ENCODE results near the gene LILRA1.
"Not testable (repeated sequence)": the region's sequence is repeated elsewhere in the genome, so short reads cannot be mapped to it uniquely, and the experiment has no call there.

LILRA1 gene

GRCh38 chr19:54633401-54633800 lies 40.0 kb downstream of the LILRA1 start:
- Histone ChIP-seq H3K4ac (ENCODE audit: low read depth, low read length) (no peak overlapping the region), H2BK120ac (ENCODE audit: low read depth, low read length) (no peak overlapping the region), H3K4me3 (ENCODE audit: low read length) (no peak overlapping the region), H3K18ac (ENCODE audit: low read length) (no peak overlapping the region), H3K23ac (ENCODE audit: low read length) (no peak overlapping the region), H3K4me2 (ENCODE audit: low read length) (no peak overlapping the region), H3K56ac (ENCODE audit: low read length) (no peak overlapping the region), H3K36me3 (ENCODE audit: control insufficient read depth, insufficient read depth, low read length) (no peaks in the 10 kb centered on the region), H3K4me1 (ENCODE audit: control insufficient read depth, low read depth, low read length) (no peaks in the 10 kb centered on the region), H2BK5ac (ENCODE audit: low read length) (no peak overlapping the region), H3K27me3 (ENCODE audit: insufficient read depth, low read length, poor library complexity) (no peaks in the 10 kb centered on the region), H4K5ac (ENCODE audit: low read length) (no peak overlapping the region), H2BK15ac (replicated peaks; ENCODE audit: low read depth) (no peak overlapping the region), H3K9ac (ENCODE audit: low read length) (no peak overlapping the region), H3K79me2 (ENCODE audit: control insufficient read depth, insufficient read depth, low read length) (no peaks in the 10 kb centered on the region), H2AK5ac (ENCODE audit: low read length) (no peak overlapping the region), H4K8ac (ENCODE audit: low read depth, low read length) (no peak overlapping the region), H3K27ac (ENCODE audit: low read depth, low read length) (no peak overlapping the region), H3K79me1 (ENCODE audit: low read length) (no peaks in the 10 kb centered on the region)
- WGBS (ENCODE audit: extremely low coverage, insufficient coverage, low lambda C conversion rate) = no CpG with 5 or more reads among the region's 7 CpGs
- no peak for DNase-seq

DNA sequence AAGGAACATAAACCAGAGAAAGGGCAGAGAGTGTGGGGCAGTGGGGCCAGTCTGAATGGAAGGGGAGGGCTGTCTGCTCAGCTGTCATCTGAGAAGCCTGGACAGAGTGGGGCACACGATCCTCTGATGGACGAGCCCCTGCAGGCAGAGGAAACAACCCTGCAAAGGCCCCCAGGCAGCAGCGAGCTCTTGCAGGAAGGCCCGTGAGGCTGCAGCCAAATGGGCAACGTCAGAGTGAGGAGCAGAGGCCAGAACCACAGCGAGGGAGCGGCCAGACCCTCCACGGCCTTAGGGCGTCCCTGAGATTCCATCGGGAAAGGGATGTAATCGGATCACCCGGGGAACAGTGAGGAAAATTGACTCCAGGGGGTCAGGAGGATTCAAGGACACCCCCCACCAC lies 42.6 kb downstream of the LILRA1 start:
- H3K23ac ChIP-seq (ENCODE audit: low read length); H3K36me3 ChIP-seq (ENCODE audit: control insufficient read depth, insufficient read depth, low read length); H3K56ac ChIP-seq (ENCODE audit: low read length); H3K79me1 ChIP-seq (ENCODE audit: low read length); H2BK120ac ChIP-seq (ENCODE audit: low read depth, low read length); H3K18ac ChIP-seq (ENCODE audit: low read length); H3K9ac ChIP-seq (ENCODE audit: low read length); DNase-seq; H3K4ac ChIP-seq (ENCODE audit: low read depth, low read length); H3K4me1 ChIP-seq (ENCODE audit: control insufficient read depth, low read depth, low read length); H2BK15ac ChIP-seq (replicated peaks; ENCODE audit: low read depth); H4K8ac ChIP-seq (ENCODE audit: low read depth, low read length); H3K79me2 ChIP-seq (ENCODE audit: control insufficient read depth, insufficient read depth, low read length); H3K4me3 ChIP-seq (ENCODE audit: low read length); H2AK5ac ChIP-seq (ENCODE audit: low read length); H3K27ac ChIP-seq (ENCODE audit: low read depth, low read length); H3K4me2 ChIP-seq (ENCODE audit: low read length); H3K27me3 ChIP-seq (ENCODE audit: insufficient read depth, low read length, poor library complexity); H2BK5ac ChIP-seq (ENCODE audit: low read length); H4K5ac ChIP-seq (ENCODE audit: low read length): not testable (repeated sequence)
- no CpG with 5 or more reads among the region's 12 CpGs for WGBS (ENCODE audit: extremely low coverage, insufficient coverage, low lambda C conversion rate)

DNA sequence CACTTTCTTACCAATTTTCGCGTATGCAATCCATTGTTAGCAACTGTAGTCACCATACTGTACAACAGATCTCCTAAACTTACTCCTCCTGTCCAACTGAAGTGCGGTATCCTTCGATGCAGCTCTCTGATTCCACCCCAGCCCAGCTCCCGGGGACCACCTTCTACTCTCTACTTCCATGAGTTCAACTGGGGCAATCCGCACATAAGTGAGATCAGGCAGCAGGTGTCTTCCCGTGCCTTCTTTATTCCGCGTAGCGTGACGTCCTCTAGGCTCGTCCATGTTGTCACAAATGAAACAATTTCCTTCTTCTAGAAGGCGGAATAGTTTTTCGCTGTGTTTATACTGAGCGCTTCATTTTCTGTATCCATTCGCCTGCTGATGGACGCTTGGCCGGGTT lies 45.3 kb downstream of the LILRA1 start:
- no peak overlapping the region for H3K27ac ChIP-seq (ENCODE audit: low read depth, low read length)
- no peak for DNase-seq
- H3K23ac ChIP-seq (ENCODE audit: low read length) = no peak overlapping the region
- H3K56ac ChIP-seq (ENCODE audit: low read length) = no peak overlapping the region
- WGBS (ENCODE audit: extremely low coverage, insufficient coverage, low lambda C conversion rate) = no CpG with 5 or more reads among the region's 18 CpGs
- H3K4me1 ChIP-seq (ENCODE audit: control insufficient read depth, low read depth, low read length) = no peaks in the 10 kb centered on the region
- H3K4me2 ChIP-seq (ENCODE audit: low read length) = no peak overlapping the region
- H3K4ac ChIP-seq (ENCODE audit: low read depth, low read length) = no peak overlapping the region
- H3K79me2 ChIP-seq (ENCODE audit: control insufficient read depth, insufficient read depth, low read length) = no peaks in the 10 kb centered on the region
- no peak overlapping the region for H4K5ac ChIP-seq (ENCODE audit: low read length)
- H3K4me3 ChIP-seq (ENCODE audit: low read length) = no peak overlapping the region
- H4K8ac ChIP-seq (ENCODE audit: low read depth, low read length) = no peak overlapping the region
- no peak overlapping the region for H2AK5ac ChIP-seq (ENCODE audit: low read length)
- H2BK15ac ChIP-seq (replicated peaks; ENCODE audit: low read depth) = no peak overlapping the region
- H2BK120ac ChIP-seq (ENCODE audit: low read depth, low read length) = no peak overlapping the region
- H3K27me3 ChIP-seq (ENCODE audit: insufficient read depth, low read length, poor library complexity) = peaks cover 2% of the 10 kb centered on the region
- no peak overlapping the region for H2BK5ac ChIP-seq (ENCODE audit: low read length)
- H3K18ac ChIP-seq (ENCODE audit: low read length) = no peak overlapping the region
- H3K79me1 ChIP-seq (ENCODE audit: low read length) = no peaks in the 10 kb centered on the region
- no peak overlapping the region for H3K9ac ChIP-seq (ENCODE audit: low read length)
- no peaks in the 10 kb centered on the region for H3K36me3 ChIP-seq (ENCODE audit: control insufficient read depth, insufficient read depth, low read length)

DNA sequence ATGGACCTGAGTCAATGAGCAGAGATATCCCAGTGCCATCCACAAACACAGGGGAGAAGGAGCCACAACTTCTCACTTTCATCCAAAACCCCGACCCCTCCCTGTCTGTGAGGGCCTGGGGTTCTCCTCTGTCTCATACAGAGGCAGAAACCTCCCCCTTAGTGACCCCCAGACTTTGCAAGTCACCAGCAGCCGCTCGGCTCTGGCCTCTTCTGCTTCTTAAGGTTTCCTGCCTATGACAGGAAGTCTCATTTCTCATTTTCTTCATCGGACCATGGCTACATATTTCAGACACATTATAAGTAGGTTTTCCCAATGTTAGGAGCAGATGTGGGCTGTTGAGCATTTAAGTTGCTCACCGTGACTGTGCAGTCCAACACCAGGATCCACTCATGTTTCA lies 49.5 kb downstream of the LILRA1 start:
- not testable (repeated sequence) for H3K56ac ChIP-seq (ENCODE audit: low read length); H2AK5ac ChIP-seq (ENCODE audit: low read length); H3K4ac ChIP-seq (ENCODE audit: low read depth, low read length); H2BK5ac ChIP-seq (ENCODE audit: low read length); H3K18ac ChIP-seq (ENCODE audit: low read length); H2BK15ac ChIP-seq (replicated peaks; ENCODE audit: low read depth); H3K36me3 ChIP-seq (ENCODE audit: control insufficient read depth, insufficient read depth, low read length); H3K4me2 ChIP-seq (ENCODE audit: low read length); H3K4me3 ChIP-seq (ENCODE audit: low read length); DNase-seq; H4K8ac ChIP-seq (ENCODE audit: low read depth, low read length); H3K9ac ChIP-seq (ENCODE audit: low read length); H3K79me2 ChIP-seq (ENCODE audit: control insufficient read depth, insufficient read depth, low read length); H3K23ac ChIP-seq (ENCODE audit: low read length); H3K4me1 ChIP-seq (ENCODE audit: control insufficient read depth, low read depth, low read length); H4K5ac ChIP-seq (ENCODE audit: low read length); H3K27ac ChIP-seq (ENCODE audit: low read depth, low read length); H2BK120ac ChIP-seq (ENCODE audit: low read depth, low read length); H3K27me3 ChIP-seq (ENCODE audit: insufficient read depth, low read length, poor library complexity); H3K79me1 ChIP-seq (ENCODE audit: low read length)
- WGBS (ENCODE audit: extremely low coverage, insufficient coverage, low lambda C conversion rate) = no CpG with 5 or more reads among the region's 5 CpGs

DNA sequence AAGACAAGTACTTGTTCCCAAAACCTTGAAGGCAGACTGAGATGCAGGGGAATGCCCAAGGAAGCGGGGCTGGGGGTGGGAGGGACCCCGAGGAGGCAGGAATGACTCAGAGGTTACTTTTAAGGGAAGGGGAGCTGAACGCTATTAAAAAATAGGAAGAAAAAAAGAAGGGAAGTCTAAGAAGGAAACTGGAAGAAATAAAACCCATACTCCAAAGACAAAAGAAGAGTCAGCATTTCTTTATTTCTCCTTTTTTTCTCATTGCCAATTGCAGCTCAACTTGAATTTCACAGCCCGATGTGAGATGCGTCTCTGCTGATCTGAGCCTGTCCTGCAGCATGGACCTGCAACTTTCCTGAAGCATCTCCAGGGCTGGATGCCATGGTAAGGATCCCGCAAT lies 50.2 kb downstream of the LILRA1 start:
- no CpG with 5 or more reads among the region's 6 CpGs for WGBS (ENCODE audit: extremely low coverage, insufficient coverage, low lambda C conversion rate)
- not testable (repeated sequence) for H3K4me1 ChIP-seq (ENCODE audit: control insufficient read depth, low read depth, low read length); H3K27me3 ChIP-seq (ENCODE audit: insufficient read depth, low read length, poor library complexity); H3K79me2 ChIP-seq (ENCODE audit: control insufficient read depth, insufficient read depth, low read length); H3K4me3 ChIP-seq (ENCODE audit: low read length); H4K8ac ChIP-seq (ENCODE audit: low read depth, low read length); H3K4me2 ChIP-seq (ENCODE audit: low read length); H2BK120ac ChIP-seq (ENCODE audit: low read depth, low read length); H3K23ac ChIP-seq (ENCODE audit: low read length); H3K9ac ChIP-seq (ENCODE audit: low read length); H3K27ac ChIP-seq (ENCODE audit: low read depth, low read length); H4K5ac ChIP-seq (ENCODE audit: low read length); H3K79me1 ChIP-seq (ENCODE audit: low read length); H2AK5ac ChIP-seq (ENCODE audit: low read length); H3K18ac ChIP-seq (ENCODE audit: low read length); H3K36me3 ChIP-seq (ENCODE audit: control insufficient read depth, insufficient read depth, low read length); H2BK15ac ChIP-seq (replicated peaks; ENCODE audit: low read depth); H3K4ac ChIP-seq (ENCODE audit: low read depth, low read length); DNase-seq; H2BK5ac ChIP-seq (ENCODE audit: low read length); H3K56ac ChIP-seq (ENCODE audit: low read length)

GRCh38 chr19:54644056-54644455 lies 50.6 kb downstream of the LILRA1 start:
- Histone ChIP-seq H3K79me2 (ENCODE audit: control insufficient read depth, insufficient read depth, low read length) (no peaks in the 10 kb centered on the region), H3K18ac (ENCODE audit: low read length) (no peak overlapping the region), H3K56ac (ENCODE audit: low read length) (no peak overlapping the region), H4K5ac (ENCODE audit: low read length) (no peak overlapping the region), H3K27me3 (ENCODE audit: insufficient read depth, low read length, poor library complexity) (no peaks in the 10 kb centered on the region), H3K36me3 (ENCODE audit: control insufficient read depth, insufficient read depth, low read length) (no peaks in the 10 kb centered on the region), H3K4me2 (ENCODE audit: low read length) (no peak overlapping the region), H3K4me3 (ENCODE audit: low read length) (no peak overlapping the region), H3K4me1 (ENCODE audit: control insufficient read depth, low read depth, low read length) (no peaks in the 10 kb centered on the region), H3K23ac (ENCODE audit: low read length) (no peak overlapping the region), H2BK5ac (ENCODE audit: low read length) (no peak overlapping the region), H3K9ac (ENCODE audit: low read length) (no peak overlapping the region), H4K8ac (ENCODE audit: low read depth, low read length) (no peak overlapping the region), H2AK5ac (ENCODE audit: low read length) (no peak overlapping the region), H2BK120ac (ENCODE audit: low read depth, low read length) (no peak overlapping the region), H3K4ac (ENCODE audit: low read depth, low read length) (no peak overlapping the region), H3K27ac (ENCODE audit: low read depth, low read length) (no peak overlapping the region), H2BK15ac (replicated peaks; ENCODE audit: low read depth) (no peak overlapping the region), H3K79me1 (ENCODE audit: low read length) (no peaks in the 10 kb centered on the region)
- DNase-seq = no peak
- no CpG with 5 or more reads among the region's 5 CpGs for WGBS (ENCODE audit: extremely low coverage, insufficient coverage, low lambda C conversion rate)

All from mesendoderm (in vitro differentiated cells).